ENCODE results near the gene OR56B1.

GRCh38 chr11:5783255-5783654 is 47.0 kb downstream of the OR56B1 start, which contains the start of gene OR52N5:
- TF ChIP-seq CTCF (IDR thresholded peaks at IDR 0.05) (no peak), POLR2A (IDR thresholded peaks at IDR 0.05) (no peak), EP300 (IDR thresholded peaks at IDR 0.05) (no peak)

Measured in upper lobe of left lung (tissue), 4 donors.